GM21825 (cell line): ENCODE results near the gene CC2D2B.

Experiments
- ATAC-seq: cut with Tn5 transposase; IDR thresholded peaks from one replicate; pipeline ENCODE4 v1.9.1; 2021; ENCODE audit warnings: mild to moderate bottlenecking, moderate library complexity; ENCODE audit not compliant: unreplicated experiment

The CC2D2B gene

DNA sequence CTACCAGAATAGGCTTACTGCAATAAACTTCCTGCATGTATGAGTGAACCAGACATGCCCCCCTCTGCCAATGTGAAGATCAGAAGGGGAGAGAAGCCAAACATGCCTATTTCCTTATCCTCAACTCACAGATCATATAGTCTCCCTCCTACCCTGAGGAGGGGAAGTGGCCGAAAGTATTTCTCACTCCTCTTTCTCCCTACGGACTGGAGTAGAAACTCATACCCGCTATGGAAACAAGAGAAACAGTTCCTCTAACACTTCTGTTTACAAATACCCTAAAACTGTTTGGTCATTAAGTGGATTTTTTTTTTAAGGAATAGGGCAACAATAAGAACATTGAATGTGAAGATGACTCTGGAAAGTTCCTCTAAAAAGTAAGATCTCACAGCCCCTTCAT, 167.0 kb downstream of the CC2D2B start:
- no peak for ATAC-seq

DNA sequence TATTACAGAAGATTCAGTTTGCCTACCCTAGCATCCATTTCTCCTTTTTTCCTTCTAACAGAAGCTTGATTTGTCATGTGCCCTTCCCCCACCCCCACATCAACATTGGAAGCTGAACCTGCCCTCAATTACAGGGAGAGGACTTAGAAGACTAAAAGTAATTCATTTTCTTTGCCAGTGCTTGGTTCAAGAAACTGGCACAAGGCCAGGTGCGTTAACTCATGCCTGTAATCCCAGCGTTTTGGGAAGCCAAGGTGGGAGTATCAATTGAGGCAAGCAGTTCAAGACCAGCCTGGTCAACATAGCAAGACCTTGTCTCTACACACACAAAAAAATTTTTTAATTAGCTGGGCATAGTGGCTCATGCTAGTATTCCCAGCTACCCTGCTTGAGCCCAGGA, 168.2 kb downstream of the CC2D2B start:
- ATAC-seq, result no peak

DNA sequence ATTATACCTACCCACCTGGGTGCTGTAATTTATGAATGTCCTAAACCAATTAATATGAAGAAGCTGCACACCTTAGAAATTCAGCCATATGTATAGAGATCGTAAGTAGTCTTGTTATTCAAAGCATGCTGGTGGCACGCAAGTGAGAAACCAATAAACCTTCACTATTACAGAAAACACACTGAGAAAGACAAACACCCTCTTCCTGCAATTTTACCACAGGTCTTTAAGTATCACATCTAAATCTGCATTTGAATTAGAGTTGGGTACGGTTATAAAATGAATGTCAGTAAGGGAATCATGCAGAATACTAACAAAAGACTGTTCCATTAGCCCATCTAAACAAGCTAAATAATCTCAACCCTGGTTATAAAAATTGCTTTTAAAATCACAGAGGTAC, 169.4 kb downstream of the CC2D2B start:
- no peak for ATAC-seq

DNA sequence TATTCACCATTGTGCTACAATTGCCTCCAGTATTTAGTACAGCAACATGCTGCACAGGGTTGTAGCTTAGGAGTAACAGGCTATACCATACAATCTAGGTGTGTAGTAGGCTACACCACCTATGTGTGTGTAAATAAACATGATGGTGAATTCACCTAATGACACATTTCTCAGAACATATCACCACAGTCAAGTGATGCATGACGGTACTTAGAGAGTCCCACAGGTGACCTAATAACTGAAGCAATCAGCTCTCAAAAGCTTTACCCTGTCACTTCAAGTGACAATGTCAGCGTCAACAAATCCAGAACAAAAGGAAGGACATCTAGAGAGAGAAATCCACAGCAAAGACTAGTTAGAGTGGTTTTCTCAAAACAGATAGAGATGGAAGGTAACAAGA, 174.4 kb downstream of the CC2D2B start:
- no peak for ATAC-seq
